DOHH2 (cell line): Measurements from ENCODE around the gene FBLN1.

Experiments
- H3F3A ChIP-seq: fragments of 200-600 bp; sonication (generic), shearing (Covaris generic); 2 replicates; pipeline ENCODE4 v1.6.0; 2016; ENCODE audit warnings: antibody characterized with exemption, mild to moderate bottlenecking; ENCODE audit not compliant: control insufficient read depth, insufficient read depth
- H3K27ac ChIP-seq: fragments of 200-600 bp; sonication (generic); 2 replicates; pipeline ENCODE4 v1.5.1; 2014; ENCODE audit warnings: low read depth, mild to moderate bottlenecking, low read length, moderate library complexity
- H3K27me3 ChIP-seq: fragments of 200-600 bp; sonication (generic); 2 replicates; pipeline ENCODE4 v1.6.1; 2014; ENCODE audit warnings: mild to moderate bottlenecking, low read length, mixed read lengths; ENCODE audit not compliant: control insufficient read depth
- H3K36me3 ChIP-seq: fragments of 200-600 bp; sonication (generic); 2 replicates; pipeline ENCODE4 v1.6.1; 2014; ENCODE audit warnings: mild to moderate bottlenecking, low read length, moderate library complexity, mixed read lengths; ENCODE audit not compliant: control insufficient read depth
- H3K4me1 ChIP-seq: fragments of 200-600 bp; sonication (generic); 2 replicates; pipeline ENCODE4 v1.6.1; 2014; ENCODE audit warnings: mild to moderate bottlenecking, low read length, mixed read lengths; ENCODE audit not compliant: control insufficient read depth
- H3K4me2 ChIP-seq: fragments of 200-600 bp; sonication (generic); 2 replicates; pipeline ENCODE4 v1.6.0; 2014; ENCODE audit warnings: mild to moderate bottlenecking, low read length, moderate library complexity
- H3K4me3 ChIP-seq: fragments of 200-600 bp; sonication (generic); 2 replicates; pipeline ENCODE4 v1.5.1; 2014; ENCODE audit warnings: mild to moderate bottlenecking, low read length, mixed read lengths
- H3K79me2 ChIP-seq: fragments of 200-600 bp; sonication (generic); 2 replicates; pipeline ENCODE4 v1.6.1; 2014; ENCODE audit warnings: mild to moderate bottlenecking, low read length, mixed read lengths; ENCODE audit not compliant: control insufficient read depth
- H3K9me2 ChIP-seq: fragments of 200-600 bp; sonication (generic); replicated peaks from 2 replicates; pipeline ENCODE4 v1.6.1; 2014; ENCODE audit warnings: mild to moderate bottlenecking, low read length, mixed read lengths; ENCODE audit not compliant: control insufficient read depth
- H3K9me3 ChIP-seq: fragments of 200-600 bp; sonication (generic); 2 replicates; pipeline ENCODE4 v1.6.1; 2014; ENCODE audit warnings: antibody characterized with exemption, low read length, mixed read lengths; ENCODE audit not compliant: control insufficient read depth, insufficient read depth
- H4K20me1 ChIP-seq: fragments of 200-600 bp; sonication (generic); 2 replicates; pipeline ENCODE4 v1.6.0; 2014; ENCODE audit warnings: low read depth, mild to moderate bottlenecking, antibody characterized with exemption, low read length, moderate library complexity; ENCODE audit not compliant: control insufficient read depth, insufficient read depth
- EZH2phosphoT487 ChIP-seq: fragments of 200-600 bp; sonication (generic); IDR thresholded peaks from 2 replicates; pipeline ENCODE4 v1.6.1; 2017; ENCODE audit warnings: borderline replicate concordance, mild to moderate bottlenecking, antibody characterized with exemption, low read length, moderate library complexity, mixed read lengths
- TF ChIP-seq, protein P1 (sequence below): fragments of 200-600 bp; sonication (generic); IDR thresholded peaks from one replicate; pipeline ENCODE4 v1.5.1; 2014; ENCODE audit warnings: antibody characterized with exemption, mild to moderate bottlenecking, low read depth, low read length; ENCODE audit not compliant: poor library complexity, severe bottlenecking

Gene FBLN1

DNA sequence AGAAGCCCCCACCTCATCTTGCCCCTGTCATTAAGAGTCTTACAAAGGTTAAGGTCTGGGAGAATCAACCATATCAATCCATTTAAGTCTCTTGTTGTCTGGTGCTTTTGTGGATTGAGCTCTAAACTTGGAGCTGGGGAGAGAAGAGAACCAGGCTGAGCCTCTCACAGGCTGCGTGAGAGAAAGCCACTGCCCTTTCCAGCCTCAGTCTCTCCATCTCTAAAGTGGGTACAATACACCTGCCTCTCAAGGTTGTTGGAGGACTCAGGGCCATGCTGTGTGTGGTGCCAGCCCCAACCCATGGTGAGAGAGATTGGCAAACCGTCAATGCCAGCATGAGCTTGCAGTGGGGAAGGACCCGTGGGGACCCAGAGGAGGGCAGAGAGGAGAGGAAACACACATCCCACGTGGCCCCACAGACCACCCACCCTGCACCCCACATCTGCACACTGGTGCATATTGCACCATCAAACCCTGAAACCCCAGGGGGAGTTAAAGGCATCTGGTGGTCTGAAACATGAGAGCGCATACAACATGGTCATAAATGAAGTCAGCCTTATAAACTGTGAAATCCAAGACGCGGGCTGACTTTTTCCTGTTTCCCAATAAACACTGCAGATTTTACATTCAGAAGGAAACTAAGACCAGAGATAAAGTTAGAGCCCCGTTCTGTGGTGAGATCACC lies 27.5 kb upstream of the FBLN1 start:
- no peaks in the 10 kb centered on the region for H3K9me2 ChIP-seq
- no peak for TF ChIP-seq EZH2phosphoT487
- TF ChIP-seq, protein P1, sequence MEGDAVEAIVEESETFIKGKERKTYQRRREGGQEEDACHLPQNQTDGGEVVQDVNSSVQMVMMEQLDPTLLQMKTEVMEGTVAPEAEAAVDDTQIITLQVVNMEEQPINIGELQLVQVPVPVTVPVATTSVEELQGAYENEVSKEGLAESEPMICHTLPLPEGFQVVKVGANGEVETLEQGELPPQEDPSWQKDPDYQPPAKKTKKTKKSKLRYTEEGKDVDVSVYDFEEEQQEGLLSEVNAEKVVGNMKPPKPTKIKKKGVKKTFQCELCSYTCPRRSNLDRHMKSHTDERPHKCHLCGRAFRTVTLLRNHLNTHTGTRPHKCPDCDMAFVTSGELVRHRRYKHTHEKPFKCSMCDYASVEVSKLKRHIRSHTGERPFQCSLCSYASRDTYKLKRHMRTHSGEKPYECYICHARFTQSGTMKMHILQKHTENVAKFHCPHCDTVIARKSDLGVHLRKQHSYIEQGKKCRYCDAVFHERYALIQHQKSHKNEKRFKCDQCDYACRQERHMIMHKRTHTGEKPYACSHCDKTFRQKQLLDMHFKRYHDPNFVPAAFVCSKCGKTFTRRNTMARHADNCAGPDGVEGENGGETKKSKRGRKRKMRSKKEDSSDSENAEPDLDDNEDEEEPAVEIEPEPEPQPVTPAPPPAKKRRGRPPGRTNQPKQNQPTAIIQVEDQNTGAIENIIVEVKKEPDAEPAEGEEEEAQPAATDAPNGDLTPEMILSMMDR, result no peak
- H3K4me3 ChIP-seq, result no peak overlapping the region
- no peak overlapping the region for H3K4me2 ChIP-seq
- H3K9me3 ChIP-seq, result no peaks in the 10 kb centered on the region
- H3K79me2 ChIP-seq, result no peaks in the 10 kb centered on the region
- H3K36me3 ChIP-seq, result no peaks in the 10 kb centered on the region
- no peaks in the 10 kb centered on the region for H3F3A ChIP-seq
- no peaks in the 10 kb centered on the region for H4K20me1 ChIP-seq
- H3K4me1 ChIP-seq, result no peaks in the 10 kb centered on the region
- H3K27ac ChIP-seq, result no peak overlapping the region
- H3K27me3 ChIP-seq, result no peaks in the 10 kb centered on the region

DNA sequence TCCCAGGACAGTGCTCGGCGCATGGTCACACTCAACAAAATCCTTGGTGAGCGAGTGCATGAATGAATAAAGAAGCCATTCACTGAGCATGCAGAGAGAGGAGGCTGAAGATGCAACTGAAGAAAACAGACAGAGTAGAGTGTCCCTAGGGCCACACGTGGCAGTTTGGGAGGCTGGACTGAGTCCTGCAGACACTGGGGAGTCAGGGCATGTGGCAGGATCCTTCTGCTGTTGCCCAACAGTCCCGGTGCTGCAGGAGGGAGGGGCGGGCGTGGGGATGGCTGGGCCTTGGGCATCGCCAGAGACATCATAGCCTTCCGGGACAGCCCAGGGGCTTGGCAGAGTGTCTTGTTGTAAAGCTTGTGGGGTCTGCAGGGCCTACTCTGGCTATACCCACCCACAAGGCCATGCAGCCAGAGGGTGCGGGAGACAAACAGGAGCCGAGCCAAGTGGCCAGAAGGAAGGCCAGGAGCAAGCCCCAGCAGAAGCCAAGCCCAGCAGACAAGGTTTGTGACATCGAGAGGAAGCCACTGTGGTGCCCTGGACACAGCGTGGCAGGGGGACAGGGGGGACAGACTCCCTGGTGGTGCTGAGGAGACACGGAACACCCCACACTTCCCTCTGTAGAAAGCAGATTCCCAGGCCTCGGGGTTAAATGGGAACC lies 26.7 kb upstream of the FBLN1 start:
- H3K4me3 ChIP-seq, result no peak overlapping the region
- no peaks in the 10 kb centered on the region for H3F3A ChIP-seq
- H3K4me2 ChIP-seq, result no peak overlapping the region
- TF ChIP-seq, protein P1, result no peak
- no peak for TF ChIP-seq EZH2phosphoT487
- no peaks in the 10 kb centered on the region for H3K27me3 ChIP-seq
- H3K9me3 ChIP-seq, result peaks cover under 1% of the 10 kb centered on the region
- no peak overlapping the region for H3K27ac ChIP-seq
- no peaks in the 10 kb centered on the region for H3K9me2 ChIP-seq
- H3K4me1 ChIP-seq, result no peaks in the 10 kb centered on the region
- no peaks in the 10 kb centered on the region for H3K79me2 ChIP-seq
- no peaks in the 10 kb centered on the region for H4K20me1 ChIP-seq
- H3K36me3 ChIP-seq, result no peaks in the 10 kb centered on the region

DNA sequence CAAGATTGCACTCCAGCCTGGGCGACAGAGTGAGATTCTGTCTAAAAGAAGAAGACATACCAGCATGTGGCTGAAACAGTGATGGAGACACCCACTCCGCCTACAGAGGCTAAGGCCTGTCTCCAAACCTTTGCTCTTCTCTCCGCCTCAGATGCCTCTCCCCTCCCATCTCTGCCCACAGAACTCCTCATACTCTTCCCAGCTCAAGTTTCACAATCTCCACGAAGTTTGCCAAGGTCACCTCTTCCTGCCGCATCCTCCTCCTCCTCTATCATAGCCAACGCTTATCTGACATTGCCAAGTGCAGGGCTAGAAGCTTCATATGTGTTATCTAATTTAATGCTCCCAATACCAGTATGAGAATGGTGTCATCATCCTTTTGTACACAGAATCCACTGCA lies 25.9 kb upstream of the FBLN1 start:
- Histone ChIP-seq H3K4me1 (no peaks in the 10 kb centered on the region), H3F3A (no peaks in the 10 kb centered on the region), H3K36me3 (no peaks in the 10 kb centered on the region), H3K27ac (no peak overlapping the region), H3K79me2 (no peaks in the 10 kb centered on the region), H3K27me3 (no peaks in the 10 kb centered on the region), H3K9me2 (no peaks in the 10 kb centered on the region), H3K4me2 (no peak overlapping the region), H3K9me3 (peaks cover 4% of the 10 kb centered on the region), H3K4me3 (no peak overlapping the region), H4K20me1 (no peaks in the 10 kb centered on the region)
- TF ChIP-seq, protein P1, result no peak
- TF ChIP-seq EZH2phosphoT487, result no peak
